SIG-M5 (cell line): ENCODE data around the gene GALNT17.
"Not testable (repeated sequence)": the region's sequence is repeated elsewhere in the genome, so short reads cannot be mapped to it uniquely, and the experiment has no call there.

Experiments
- DNase-seq: peaks from one replicate; lab custom pipeline; 2025; lab: John Stamatoyannopoulos, UW

GALNT17 gene

DNA sequence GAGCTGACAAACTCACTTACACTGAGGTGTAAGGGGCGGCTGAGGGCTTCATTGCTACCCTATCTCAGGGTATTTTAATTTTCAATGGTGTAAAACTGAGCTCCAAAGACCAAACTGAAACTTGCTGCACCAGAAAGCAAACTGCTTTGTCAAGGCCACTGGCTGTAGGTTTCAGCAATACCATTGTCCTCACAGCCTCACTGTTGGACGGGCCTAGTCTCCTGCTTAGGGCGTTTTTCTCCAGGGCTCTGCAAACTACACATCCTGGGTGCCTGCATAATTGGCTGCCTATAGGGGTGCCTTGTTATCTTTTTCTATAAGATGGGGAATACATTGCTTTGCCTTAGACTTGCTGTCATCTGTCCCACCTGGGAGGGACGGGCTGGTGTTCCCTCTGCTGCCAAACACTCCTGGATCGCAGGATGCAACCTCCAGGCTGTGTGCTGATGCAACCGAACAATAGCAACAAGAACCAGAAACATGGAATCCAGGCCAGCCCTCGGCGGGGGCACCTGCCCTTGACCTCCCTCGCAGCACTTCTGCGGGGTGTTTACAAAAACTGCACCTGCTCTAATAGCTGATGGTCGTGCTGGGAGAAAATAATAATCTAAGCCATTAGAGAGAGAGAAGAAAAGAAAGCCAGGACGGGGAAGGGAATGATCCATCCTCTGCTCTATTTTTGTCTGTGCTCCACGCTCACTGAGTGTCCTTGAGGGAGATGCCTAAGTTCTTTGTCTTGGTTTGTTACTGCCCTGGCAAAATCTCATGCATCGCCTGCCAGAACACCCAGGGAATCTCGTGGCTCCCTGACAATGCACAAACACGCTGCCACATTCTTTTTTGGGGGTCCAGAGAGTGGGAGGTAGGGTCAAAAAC lies 104.5 kb downstream of the GALNT17 start:
- no peak for DNase-seq

DNA sequence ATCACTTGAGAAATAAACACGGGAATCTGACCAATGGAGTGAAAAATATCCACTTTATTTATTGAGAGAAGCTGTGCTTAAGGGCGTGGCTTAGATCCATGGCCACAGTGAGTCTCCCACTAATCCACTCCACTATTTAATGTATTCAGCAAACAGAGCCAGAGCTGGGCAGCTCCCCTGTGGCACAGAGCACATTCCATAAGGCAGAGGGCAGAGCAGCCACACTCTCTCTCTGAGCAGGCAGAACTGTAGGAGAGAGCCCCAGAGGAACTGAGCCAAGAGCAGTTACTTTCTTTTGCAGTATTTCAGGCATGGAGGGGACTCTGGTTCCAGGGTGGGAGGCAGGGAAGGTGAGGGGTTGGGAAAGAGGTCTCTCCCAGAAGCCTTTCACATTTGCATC lies 106.0 kb downstream of the GALNT17 start:
- no peak for DNase-seq

DNA sequence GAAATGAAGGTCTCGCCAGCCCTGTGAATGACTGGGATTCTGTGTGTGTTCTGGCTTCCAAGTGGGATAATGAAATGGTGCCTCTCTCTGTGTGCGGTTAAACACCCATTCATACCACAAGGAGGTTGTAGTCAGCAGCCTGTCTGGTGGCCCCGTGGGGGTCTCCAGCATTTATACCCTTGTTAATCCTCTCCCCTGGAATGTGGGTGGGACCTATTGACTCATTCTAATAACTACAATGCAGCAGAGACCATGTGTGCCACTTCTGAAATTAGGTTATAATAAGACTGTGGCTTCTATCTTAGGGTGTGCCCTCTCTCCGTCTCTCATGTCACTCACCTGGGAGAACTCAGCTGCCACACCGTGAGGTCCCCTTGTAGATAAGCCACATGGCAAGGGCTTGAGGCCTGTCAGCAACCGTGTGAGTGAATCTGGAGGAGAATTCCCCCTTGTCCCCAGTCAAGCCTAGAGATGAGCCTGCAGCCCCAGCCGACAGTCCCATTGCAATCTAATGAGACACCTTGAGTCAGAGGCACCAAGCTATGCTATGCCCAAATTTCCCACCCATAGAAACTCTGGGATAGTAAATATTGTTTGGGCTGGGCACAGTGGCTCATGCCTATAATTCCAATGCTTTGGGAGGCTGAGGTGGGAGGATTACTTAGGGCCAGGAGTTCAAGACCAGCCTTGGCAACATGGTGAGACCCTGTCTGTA lies 106.8 kb downstream of the GALNT17 start:
- no peak for DNase-seq

DNA sequence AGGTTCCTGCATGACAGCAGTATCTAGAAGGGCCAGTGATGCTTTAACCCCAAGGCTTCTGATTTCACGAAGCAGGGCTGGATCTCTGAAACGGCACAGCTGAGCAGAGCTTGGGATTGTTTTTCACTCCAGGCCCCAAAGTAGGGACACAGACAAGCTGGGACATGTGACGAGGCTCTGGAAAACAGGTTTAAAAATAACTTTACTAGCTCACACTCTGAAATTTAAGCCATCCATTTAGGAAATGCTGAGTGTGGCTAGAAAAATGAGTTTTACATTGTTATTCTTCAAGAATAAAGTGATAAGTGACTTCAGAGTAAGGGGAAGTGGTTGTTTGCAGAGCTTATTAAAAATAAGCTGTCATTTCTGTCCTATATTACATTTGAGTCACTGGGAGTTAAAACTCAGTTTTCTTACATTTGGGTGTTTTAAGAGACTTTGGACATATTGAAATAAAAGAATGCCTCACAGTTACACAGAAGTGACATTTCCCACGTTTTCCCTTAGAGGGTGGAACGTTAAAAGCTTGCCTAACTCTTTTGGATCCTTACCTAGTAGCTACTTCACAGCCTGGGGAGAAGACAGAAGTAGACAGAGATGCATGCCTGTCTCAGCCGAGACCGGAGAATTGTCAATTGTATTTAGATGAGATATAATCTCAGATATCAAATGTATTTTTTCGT lies 107.8 kb downstream of the GALNT17 start:
- DNase-seq = no peak

DNA sequence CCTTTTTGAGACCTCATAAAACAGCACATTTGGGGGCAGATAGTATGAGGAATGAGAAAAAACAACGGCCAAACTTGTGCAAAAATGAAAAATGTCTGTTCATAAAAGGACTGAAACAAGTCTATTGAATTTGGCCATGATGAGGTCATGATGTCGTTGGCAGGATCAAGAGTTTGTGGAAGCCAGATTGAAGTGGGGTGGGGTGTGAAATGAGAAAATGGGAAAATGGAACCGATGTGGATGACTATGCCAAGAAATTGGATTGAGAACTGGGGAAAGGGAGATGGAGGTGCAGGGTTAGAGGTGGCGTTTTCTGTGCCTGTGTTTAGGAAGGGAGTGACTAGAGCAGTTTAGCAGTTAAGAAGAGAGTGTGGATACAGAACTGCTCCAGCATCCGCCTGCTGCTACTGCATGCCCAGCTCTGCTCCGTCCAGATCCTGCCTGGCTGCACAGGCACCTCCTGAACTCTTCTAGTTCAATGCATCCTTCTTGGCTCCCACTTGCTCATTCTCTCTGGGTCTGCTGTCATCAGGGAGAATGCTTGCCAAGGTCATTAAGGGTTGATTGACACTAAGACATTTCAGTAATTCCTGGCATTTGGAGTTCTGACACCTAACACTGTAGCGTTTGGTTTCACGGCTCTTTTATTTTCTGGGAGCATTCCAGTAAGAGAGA lies 111.9 kb downstream of the GALNT17 start:
- no peak for DNase-seq

DNA sequence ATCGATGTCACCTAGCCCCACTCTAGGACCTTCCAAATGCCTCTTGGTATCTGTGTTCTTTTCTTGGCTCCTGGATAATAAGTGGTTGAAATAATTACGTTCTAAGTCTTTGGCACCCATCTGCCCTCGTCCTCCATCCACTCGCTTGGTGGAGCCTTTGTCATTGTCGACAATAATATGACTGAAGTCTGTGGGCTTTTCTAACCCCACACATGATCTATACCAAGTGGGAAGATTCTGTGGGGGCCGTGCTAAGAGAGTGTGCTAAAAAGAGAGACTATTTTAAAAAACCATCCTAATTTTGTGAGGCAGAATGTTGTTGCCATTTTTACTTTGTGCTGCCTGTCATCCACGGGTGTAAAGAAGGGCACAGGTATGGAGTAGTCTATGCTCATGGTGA lies 113.1 kb downstream of the GALNT17 start:
- DNase-seq = no peak

DNA sequence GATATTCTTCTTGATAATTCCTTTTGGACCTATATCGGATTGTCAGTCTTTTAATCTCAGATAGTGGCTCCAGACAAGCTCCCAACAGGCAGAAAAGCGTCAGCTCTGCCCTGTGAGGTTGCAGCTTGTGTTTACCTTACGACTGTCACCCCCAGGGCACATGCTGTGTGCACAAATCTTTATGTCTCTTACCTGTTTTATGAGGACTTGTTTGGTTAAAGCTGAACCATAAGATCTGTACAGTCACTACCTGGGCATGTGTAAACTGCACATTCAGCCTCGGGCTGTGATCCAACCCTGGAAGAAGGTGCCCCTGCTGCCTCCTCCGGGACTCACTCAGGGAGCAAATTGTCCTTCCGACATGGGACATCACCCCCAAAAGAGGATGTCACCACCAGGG lies 119.8 kb downstream of the GALNT17 start:
- DNase-seq = no peak

DNA sequence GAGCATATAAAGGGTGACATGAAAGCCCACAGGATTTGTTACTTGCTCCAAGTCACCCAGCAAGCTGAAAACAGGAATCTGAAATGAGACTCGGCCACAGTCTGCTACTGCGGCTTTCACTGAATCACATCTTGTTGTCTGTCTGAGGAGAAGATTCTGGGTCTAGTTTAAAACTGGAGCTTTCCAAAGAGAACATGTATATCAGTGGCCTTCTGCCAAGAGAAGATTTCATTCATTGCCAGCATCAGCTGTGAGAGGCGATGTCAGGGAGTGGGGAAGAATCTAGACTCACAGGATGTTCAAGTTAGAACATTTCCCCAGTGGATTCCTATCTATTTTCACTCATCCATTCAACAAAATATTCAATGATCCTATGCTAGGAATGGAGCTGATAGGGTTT lies 122.8 kb downstream of the GALNT17 start:
- no peak for DNase-seq

DNA sequence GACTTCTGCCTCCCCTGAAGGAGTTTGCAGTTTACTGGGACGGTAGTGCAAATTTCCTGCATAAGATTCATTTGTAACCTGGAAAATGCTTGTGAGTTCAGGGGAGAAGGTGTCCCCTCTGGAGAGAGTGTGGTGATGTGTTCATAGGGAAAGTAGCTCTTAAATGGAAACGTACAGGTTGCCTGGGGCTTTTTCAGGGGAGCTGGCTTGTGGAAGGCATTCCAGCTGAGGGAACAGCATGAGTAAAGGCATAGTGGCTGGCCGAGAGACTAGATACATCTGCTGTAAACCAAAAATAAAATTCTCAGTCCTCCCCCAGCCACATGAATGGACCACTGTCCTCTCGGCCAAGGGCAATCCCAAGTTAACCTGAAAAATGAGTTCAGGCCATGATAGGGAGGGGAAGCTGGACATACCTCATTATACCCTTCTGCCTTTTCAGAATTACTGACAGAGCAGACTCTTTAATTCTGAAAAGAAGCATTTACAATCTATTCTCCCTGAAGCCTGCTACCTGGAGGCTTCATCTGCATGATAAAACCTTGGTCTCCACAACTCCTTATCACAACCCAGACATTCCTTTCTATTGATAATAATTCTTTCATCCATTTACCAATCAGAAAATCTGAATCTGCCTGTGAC lies 123.7 kb downstream of the GALNT17 start:
- DNase-seq = no peak

DNA sequence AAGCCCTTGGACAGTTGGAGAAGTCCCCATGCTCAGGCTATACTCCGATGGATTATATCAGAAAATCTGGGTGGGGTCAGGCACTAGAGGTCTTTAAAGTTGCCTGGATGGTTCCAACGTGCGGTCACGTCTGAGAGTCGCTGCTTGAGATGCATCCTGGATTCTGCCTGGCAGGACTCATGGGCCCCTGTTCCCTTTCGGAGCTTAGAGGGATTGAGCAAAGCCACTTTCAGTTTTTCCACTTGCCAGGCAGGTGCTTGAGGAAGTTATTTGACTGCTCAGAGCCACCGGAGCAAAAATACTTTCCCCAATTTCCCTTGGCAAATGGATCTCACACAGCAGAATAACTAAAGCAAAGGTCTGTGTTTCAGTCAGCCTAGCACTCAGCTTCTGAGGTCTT lies 129.1 kb downstream of the GALNT17 start:
- no peak for DNase-seq

DNA sequence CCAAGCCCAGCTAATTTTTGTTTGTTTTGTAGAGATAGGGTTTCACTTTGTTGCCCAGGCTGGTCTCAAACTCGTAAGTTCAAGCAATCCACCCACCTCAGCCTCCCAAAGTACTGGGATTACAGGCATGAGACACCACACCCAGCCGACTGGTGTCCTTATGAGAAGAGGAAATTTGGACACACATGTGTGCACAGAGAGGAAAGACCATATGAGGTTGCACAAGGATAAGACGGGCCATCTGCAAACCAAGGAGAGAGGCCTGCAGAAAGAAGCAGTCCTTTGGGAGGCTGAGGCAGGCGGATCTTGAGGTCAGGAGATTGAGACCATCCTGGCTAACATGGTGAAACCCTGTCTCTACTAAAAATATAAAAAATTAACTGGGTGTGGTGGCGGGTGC lies 130.9 kb downstream of the GALNT17 start:
- DNase-seq = not testable (repeated sequence)

DNA sequence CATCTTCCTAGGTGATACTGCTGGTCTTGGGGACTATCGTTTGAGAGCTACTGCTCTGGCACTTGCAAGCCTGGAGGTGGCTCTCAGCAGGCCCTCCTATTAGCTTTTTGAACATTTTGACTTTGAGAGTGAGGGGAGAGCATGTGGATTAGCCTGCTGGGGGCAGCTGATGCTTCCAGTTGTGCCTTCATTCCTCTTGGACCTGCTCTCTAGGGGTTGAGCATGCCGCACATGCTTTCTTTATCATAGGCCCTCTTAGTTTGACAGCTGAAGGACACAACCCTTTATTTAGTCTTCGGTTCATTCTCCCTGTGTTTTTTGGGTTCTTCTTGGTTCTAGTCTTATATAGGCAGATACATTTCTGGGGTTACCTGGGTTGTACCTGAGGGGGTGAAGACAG lies 132.1 kb downstream of the GALNT17 start:
- no peak for DNase-seq

DNA sequence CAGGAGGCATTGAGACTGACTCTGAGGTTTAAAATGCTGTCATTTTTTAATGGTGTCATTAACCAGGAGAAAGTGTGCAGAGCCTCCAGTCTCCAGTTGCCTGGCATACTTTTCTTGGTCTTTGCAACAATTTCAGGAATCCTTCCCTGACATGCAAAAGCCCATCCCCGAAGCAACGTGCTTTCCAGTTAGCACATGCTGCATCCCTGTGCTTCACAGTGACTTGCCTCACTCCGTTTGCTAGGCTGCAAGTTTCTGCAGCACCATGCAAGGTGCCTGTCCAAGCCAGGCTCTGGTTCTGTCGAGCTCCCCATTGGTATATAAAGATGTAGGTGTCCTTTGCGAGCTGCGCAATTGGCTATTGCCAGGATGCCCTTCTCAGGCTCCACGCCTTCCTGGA lies 135.0 kb downstream of the GALNT17 start:
- DNase-seq = no peak

DNA sequence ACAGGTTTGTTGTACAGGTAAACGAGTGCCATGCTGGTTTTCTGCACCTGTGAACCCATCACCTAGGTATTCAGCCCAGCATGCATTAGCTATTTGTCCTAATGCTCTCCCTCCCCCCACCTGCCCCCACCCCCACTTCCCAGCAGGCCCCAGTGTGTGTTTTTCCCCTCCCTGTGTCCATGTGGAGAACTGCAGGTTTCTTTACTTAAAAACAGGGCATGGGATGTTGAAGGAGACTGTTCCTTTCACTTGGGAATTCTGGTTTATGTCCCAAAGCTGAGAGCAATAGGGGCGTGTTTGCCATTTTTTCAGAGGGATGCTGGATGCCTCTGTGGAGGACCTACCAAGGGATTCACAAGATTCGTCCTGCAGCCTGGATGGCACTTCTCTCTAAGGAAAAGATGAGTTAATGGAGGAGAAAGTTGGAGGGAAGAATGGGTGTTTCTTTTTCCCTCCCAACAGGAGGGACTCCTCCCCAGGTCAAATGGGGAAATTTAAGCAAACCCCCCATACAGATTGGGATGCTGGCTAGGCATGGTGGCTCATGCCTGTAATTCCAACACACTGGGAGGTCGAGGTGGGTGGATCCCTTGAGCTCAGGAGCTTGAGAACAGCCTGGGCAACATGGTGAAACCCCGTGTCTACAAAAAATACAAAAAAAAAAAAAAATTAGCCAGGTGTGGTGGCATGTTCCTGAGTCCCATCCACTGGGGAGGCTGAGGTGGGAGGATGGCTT lies 136.0 kb downstream of the GALNT17 start:
- no peak for DNase-seq

DNA sequence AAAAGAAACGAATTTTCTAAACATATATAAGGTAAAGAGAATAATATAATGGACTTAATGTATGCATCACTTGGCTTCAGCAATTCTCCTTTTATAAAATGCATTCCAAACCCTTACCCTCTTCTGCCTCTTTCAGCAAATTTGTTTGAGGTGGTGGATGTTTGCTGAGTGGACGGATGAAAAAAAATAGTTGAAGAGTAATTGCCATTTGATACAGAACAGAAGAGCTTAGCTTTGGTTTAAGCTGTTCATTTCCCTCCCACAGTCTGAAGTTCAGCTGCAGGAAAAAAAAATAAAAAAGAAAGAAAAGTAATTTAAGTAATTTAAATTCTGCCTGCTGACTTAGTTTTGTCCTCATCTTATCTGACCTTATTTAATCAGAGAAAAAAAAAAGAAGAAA lies 138.6 kb downstream of the GALNT17 start:
- DNase-seq = no peak

DNA sequence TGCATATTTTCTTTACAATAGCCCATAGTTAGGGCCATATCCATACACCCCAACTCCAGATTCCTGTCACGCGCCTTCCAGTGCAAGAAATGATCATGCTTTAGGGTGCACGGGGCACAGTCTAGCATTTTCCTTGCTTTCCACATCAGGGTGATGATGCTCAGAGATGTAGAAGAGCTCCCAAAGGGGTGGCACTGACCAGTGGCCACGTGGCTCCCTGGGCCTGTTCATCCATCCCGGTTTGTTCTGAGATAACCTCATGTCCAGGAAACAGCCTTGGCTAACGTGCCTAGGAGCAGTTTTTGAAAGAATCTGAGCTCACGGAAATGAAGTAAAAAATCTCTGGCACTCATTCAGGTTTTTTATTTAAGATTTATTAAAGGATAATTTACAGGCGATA lies 139.3 kb downstream of the GALNT17 start:
- no peak for DNase-seq

DNA sequence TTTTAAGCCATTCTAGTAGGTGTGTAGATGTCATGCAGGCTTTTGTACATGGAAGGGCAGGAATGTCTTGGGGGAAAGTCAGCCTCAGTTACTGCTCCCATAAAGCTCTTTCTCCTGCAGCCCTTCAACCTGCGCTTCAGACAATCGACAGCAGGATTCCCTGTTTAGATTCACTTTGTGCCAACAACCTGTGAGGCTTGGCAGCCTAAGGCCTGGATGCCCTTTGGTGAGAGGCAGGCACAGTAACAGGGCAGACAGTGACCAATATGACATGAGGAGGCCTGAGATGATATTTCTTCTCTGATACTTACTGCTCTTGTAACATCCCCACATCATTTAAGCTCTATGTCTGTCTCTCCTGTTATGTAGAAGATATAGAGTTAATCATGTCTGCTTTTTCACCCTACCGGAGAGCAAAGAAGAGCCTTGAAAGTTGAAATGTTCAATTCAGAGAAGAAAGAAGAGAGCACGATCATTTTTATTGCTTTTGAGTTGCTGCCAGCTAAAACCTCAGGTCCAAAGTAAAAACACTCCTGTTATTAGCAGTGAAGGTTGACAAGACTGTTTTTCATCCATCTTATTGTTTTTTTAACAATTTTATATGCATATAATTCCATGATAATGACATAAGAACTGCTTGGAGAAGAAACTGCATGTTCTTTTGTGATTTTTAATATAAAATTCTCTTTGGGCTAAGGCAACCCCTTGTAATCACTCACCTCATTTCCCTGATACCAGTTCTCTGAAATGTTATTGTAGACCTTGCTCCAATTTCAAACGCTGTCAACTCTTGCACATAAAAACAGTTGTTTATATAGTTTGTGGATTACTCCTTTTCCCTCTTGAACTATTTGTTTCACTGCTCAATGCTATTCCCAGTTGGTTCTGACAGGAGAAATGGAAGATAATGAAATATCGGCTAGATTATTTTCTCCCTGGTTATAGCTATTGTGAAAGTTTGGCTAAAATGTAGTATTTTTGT lies 140.9 kb downstream of the GALNT17 start:
- DNase-seq = no peak

DNA sequence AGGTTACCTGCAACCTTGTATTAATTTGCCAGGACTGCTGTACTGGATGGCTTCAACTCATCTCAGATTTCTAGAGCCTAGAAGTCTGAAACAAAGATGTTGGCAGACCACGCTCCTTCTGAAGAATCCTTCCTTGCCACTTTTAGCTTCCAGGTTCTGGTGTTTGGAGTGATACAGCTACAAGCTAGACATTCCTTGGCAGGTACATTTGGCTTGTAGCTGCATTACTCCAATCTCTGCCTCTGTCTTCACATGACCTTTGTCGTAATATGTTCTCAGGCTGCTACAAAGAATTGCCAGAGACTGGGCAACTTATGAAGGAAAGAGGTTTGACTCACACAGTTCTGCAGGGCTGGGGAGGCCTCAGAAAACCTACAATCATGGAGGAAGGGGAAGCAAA lies 146.3 kb downstream of the GALNT17 start:
- DNase-seq = no peak

DNA sequence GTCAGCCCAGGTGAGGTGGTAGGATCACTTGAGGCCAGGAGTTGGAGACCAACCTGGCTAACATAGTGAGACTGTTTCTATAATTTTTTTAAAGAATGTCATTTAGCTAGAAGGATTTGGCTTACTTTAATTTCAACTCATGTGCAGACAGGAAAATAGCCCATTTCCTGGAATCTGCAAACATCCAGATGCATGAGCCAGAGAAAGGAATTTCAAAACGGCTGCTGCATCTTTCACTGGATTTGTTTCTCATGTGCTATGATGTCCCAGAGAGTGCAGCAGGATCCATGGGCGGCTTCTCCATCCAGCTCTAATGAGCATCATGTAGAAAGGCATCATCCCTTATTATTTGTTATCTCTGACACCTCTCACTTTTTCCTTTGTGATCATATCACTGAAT lies 149.3 kb downstream of the GALNT17 start:
- no peak for DNase-seq

DNA sequence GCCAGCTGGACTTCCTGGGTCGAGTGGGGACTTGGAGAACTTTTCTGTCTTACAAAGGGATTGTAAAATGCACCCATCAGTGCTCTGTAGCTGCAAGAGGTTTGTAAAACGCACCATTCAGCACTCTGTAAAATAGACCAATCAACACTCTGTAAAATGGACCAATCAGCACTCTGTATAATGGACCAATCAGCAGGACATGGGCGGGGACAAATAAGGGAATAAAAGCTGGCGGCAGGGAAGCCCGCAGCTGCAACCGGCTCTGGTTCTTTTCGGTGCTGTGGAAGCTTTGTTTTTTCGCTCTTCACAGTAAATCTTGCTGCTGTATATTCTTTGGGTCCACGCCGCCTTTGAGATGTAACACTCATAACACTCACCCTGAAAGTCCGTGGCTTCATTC lies 151.9 kb downstream of the GALNT17 start:
- no peak for DNase-seq
